ENCODE data around the gene FGF6.

The FGF6 gene

DNA sequence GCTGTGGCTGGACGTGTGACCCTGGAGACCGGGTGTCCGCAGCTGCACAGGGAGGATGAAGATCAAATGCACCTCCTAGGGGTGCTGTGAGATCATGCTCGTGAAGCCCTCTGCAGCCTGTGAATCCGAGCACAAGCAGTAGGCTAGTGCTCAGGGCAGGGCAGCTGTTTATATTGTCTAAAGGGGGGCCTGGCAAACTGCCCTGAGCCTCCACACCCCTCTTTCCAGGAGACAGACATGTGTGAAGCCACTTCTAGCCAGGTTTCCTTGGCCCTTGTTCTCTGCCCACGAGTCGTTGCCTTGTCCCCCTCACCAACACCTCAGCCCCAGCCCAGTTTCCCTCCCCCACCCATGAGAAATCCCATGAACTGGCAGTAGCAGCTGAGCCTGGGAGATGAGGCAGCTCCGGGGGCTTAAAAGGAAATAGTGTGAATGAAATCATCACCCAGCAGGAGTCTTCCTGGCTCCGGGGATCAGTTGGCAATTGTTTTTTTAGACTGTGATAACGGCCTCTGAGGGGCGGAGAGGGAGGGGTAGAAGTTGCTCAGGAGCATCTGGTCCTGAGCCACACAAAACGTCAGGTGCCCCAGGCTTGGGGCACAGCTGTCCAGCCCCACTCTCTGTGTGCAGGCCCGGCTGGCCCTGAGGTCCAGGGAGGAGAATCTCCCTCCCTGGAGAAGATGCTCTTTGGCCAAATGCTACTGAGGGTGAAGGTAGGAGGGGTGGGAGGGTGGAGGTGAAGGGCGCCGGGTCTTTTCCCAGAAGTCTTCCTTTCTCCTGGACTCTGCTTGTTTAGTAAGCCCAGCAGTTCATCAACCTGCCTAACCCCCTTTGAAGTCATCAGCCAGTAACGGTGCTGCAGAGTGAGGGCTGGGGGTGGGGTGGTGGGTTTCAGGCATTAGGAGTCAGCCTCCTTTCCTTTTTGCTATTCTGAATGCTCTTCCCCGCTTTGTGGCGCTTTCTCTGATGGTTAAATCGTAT is 4.0 kb downstream of the FGF6 start:
- ChIA-PET POLR2A (ENCODE audit: low non-redundant PET) (no interaction called here), CTCF (interaction anchor here (0.7 kb wide), 1 partner anchor 1400 kb away, joined by 3 read pairs; no protein-coding TSS in a partner anchor)
- H3K27ac ChIP-seq = no peak overlapping the region
- TF ChIP-seq, protein P1, sequence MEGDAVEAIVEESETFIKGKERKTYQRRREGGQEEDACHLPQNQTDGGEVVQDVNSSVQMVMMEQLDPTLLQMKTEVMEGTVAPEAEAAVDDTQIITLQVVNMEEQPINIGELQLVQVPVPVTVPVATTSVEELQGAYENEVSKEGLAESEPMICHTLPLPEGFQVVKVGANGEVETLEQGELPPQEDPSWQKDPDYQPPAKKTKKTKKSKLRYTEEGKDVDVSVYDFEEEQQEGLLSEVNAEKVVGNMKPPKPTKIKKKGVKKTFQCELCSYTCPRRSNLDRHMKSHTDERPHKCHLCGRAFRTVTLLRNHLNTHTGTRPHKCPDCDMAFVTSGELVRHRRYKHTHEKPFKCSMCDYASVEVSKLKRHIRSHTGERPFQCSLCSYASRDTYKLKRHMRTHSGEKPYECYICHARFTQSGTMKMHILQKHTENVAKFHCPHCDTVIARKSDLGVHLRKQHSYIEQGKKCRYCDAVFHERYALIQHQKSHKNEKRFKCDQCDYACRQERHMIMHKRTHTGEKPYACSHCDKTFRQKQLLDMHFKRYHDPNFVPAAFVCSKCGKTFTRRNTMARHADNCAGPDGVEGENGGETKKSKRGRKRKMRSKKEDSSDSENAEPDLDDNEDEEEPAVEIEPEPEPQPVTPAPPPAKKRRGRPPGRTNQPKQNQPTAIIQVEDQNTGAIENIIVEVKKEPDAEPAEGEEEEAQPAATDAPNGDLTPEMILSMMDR (conservative IDR thresholded peaks at IDR 0.05; ENCODE audit: low read depth) = no peak
- DNase-seq (ENCODE audit: low spot score) = no peak

DNA sequence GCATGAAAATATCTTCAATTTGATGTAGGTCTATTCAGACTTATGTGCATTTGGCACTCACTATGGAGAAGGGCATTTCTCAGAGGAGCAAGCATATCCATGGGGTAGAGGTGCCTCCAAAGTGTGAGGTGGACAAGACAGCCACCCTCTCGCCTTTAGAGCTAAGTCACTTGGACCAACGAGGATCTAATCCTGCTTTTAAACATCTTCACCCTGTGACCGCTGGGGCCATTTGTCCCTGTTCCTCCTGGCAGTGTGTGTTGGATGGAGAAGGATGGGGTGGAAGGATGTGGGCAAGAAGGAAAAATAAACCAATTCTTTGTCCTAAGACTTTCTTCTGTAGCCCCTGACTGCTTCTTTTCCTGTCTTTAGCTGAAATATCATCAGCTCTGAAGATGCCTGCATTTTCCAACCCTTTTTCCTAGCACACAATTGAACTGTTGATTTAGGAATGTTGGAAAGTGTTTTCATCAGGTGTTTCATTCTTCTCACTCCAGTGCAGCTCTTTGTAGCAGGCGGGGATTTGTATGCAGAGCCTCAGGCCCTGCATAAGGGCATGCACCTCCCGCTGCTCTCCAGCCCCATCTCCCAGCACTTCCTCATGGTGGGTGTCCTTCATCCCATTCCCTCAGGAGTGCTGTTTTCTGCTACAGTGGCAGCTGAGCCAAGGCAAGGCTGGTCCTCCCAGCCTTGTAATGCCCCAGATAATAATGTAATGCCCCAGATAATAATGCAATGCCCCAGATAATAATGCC is 5.3 kb downstream of the FGF6 start:
- POLR2A ChIA-PET (ENCODE audit: low non-redundant PET) = no interaction called here
- no peak for DNase-seq (ENCODE audit: low spot score)
- no peak overlapping the region for H3K27ac ChIP-seq
- TF ChIP-seq, protein P1 (conservative IDR thresholded peaks at IDR 0.05; ENCODE audit: low read depth) = no peak
- CTCF ChIA-PET = no interaction called here

DNA sequence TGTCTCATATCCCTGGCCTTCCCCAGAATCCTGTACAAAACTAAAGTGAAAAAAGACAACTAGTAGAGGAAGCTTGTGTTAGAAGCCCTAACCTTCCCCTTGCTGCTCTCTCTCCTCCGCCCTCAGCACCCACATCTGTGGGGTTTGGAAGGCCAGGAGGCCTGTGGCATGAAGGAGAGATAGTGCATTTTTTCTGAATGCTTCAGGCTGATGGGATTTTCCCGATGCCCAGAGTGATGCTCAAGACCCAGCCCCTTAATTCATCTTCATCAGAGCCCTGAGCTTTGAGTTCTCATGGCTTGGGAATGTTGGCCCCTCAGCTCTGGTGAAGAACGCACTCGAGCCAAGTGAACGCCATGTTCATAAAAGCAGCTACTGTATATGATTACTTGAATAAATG is 5.9 kb downstream of the FGF6 start:
- TF ChIP-seq, protein P1 (conservative IDR thresholded peaks at IDR 0.05; ENCODE audit: low read depth) = no peak
- CTCF ChIA-PET = interaction anchor here (0.7 kb wide), 1 partner anchor 25 kb away, joined by 3 read pairs; no protein-coding TSS in a partner anchor
- POLR2A ChIA-PET (ENCODE audit: low non-redundant PET) = no interaction called here
- no peak for DNase-seq (ENCODE audit: low spot score)
- no peak overlapping the region for H3K27ac ChIP-seq

DNA sequence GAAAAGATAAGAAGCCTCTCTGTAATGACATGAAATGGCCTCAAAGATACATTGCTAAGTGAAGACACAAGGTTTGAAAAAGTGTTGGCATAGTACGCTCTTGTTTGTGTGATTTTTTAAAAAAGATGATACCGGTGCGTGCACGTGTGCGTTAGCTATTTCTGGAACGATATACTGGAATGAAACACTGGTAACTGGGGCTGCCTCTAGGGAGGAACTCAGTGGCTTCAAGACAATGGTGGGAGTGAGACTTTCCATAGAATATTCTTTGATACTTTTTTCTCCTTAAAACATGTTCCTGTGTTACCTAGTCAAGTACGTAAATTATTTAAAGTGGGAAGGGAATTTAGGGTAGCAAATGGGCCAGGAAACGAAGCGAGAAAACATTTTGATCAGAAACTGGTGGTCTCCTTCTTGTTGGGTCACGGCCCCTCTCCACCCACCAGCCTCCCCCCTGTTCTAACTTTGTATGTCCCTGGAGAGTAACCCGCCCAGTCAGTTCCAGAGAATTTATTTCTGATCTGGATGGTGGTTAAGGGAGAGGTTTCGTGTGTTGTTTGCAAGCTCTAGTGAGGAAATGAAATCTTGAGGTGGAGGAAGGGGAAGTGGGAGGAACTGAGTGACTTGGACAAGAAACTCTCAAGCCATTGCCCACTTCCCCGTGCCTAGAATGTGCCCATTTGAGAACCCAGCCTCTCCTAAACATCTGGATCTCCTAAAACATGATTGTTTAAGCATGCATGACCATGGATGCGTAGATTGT is 6.6 kb downstream of the FGF6 start:
- no peak overlapping the region for H3K27ac ChIP-seq

DNA sequence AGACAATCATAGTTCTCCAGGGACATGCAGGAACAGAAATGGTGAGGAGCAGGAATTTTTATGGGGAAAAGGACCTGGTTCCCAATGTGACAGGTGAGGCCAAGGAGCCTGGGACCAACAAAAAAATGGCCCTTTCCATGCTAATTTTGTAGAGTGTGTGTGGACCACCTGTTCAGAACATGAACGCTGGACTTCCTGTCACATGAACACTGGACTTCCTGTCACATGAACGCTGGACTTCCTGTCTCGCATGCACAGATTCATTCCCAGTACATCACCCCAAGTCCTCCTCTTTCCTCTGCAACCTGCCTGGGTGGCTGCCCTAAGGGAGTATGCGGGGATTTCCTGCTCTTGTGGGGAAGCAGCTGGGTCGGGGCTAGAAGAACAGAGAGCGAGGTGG is 10.1 kb downstream of the FGF6 start:
- CTCF ChIA-PET = interaction anchor here (1.8 kb wide), 1 partner anchor 14 kb away, joined by 8 read pairs; no protein-coding TSS in a partner anchor
- no peak for DNase-seq (ENCODE audit: low spot score)
- TF ChIP-seq, protein P1 (conservative IDR thresholded peaks at IDR 0.05; ENCODE audit: low read depth) = no peak
- H3K27ac ChIP-seq = no peak overlapping the region
- POLR2A ChIA-PET (ENCODE audit: low non-redundant PET) = no interaction called here

More for the DNA sequence above, 6.6 kb downstream of the FGF6 start:
- TF ChIP-seq, protein P1 (conservative IDR thresholded peaks at IDR 0.05; ENCODE audit: low read depth) = no peak
- CTCF ChIA-PET = interaction anchor here (0.6 to 0.7 kb wide), 2 partner anchors 25 to 81 kb away, joined by 3 read pairs; no protein-coding TSS in a partner anchor
- POLR2A ChIA-PET (ENCODE audit: low non-redundant PET) = no interaction called here
- DNase-seq (ENCODE audit: low spot score) = no peak
